IMR-90 (cell line): ENCODE data around the gene FAAP100. TPM values are rescaled to one million over a fixed set of nuclear protein-coding genes. Genes with fewer than 3 reads are reported as not detected.

Source experiments
- ATAC-seq: fragments of 200-7000 bp; cut with Tn5 transposase; 2 replicates; pipeline ENCODE4 v1.9.1; 2020; ENCODE audit warnings: low read depth, mild to moderate bottlenecking, moderate library complexity
- BruUV-seq: library from RNA; stranded (reverse); fragments of 400-500 nt; replicated peaks from 2 replicates; lab custom pipeline; 2021; lab: Mats Ljungman, UMichigan
- CTCF ChIA-PET: fragments of 300-600 bp; formaldehyde crosslinking; extraction: SDS; loops from one replicate; lab custom pipeline; 2021; ENCODE audit warnings: antibody characterized with exemption; lab: Yijun Ruan, JAX
- POLR2A ChIA-PET: fragments of 300-600 bp; sonication (Branson Sonifier 250); formaldehyde crosslinking; loops from one replicate; lab custom pipeline; 2022; ENCODE audit warnings: antibody characterized with exemption; ENCODE audit not compliant: unreplicated experiment; lab: Charles Lee
- DNase-seq: peaks from one replicate; pipeline ENCODE4 v3.0.0; 2013
- H2AFZ ChIP-seq: replicated peaks from 2 replicates; pipeline ENCODE3; 2013; ENCODE audit warnings: low read length, mild to moderate bottlenecking; ENCODE audit not compliant: poor library complexity
- H2AK5ac ChIP-seq: 2 replicates; pipeline ENCODE4 v1.6.1; 2013; ENCODE audit warnings: low read depth, low read length, inconsistent platforms
- H2AK9ac ChIP-seq: replicated peaks from 2 replicates; pipeline ENCODE3; 2013; ENCODE audit warnings: mild to moderate bottlenecking, low read depth, low read length, moderate library complexity; ENCODE audit not compliant: poor library complexity
- H2BK120ac ChIP-seq: 2 replicates; pipeline ENCODE4 v1.6.1; 2013; ENCODE audit warnings: low read depth, low read length, inconsistent platforms
- H2BK15ac ChIP-seq: 3 replicates; pipeline ENCODE4 v1.6.1; 2013; ENCODE audit warnings: low read depth, low read length, inconsistent platforms
- H2BK20ac ChIP-seq: 2 replicates; pipeline ENCODE4 v1.6.1; 2013; ENCODE audit warnings: low read depth, mild to moderate bottlenecking, inconsistent platforms, low read length, moderate library complexity
- H2BK5ac ChIP-seq: 2 replicates; pipeline ENCODE4 v1.6.1; 2013; ENCODE audit warnings: mild to moderate bottlenecking, low read depth, low read length, inconsistent platforms; ENCODE audit not compliant: poor library complexity, severe bottlenecking
- H3K14ac ChIP-seq: replicated peaks from 2 replicates; pipeline ENCODE4 v1.6.1; 2013; ENCODE audit warnings: low read depth, low read length, inconsistent platforms
- H3K18ac ChIP-seq: 2 replicates; pipeline ENCODE4 v1.6.1; 2013; ENCODE audit warnings: low read depth, low read length, control low read depth
- H3K23ac ChIP-seq: 2 replicates; pipeline ENCODE4 v1.6.1; 2013; ENCODE audit warnings: low read depth, low read length, inconsistent platforms
- H3K27ac ChIP-seq: 2 replicates; pipeline ENCODE4 v1.5.1; 2013; ENCODE audit warnings: mild to moderate bottlenecking, control low read depth, low read length; ENCODE audit not compliant: insufficient read depth
- H3K27me3 ChIP-seq: 2 replicates; pipeline ENCODE4 v1.6.1; 2013; ENCODE audit warnings: low read length; ENCODE audit not compliant: control insufficient read depth, insufficient read depth
- H3K36me3 ChIP-seq: 2 replicates; pipeline ENCODE4 v1.6.1; 2013; ENCODE audit warnings: low read length, mixed read lengths; ENCODE audit not compliant: control insufficient read depth, insufficient read depth
- H3K4ac ChIP-seq: 2 replicates; pipeline ENCODE4 v1.6.1; 2013; ENCODE audit warnings: low read depth, low read length, inconsistent platforms
- H3K4me1 ChIP-seq: 2 replicates; pipeline ENCODE4 v1.6.1; 2013; ENCODE audit warnings: low read length, mixed read lengths; ENCODE audit not compliant: control insufficient read depth, insufficient read depth
- H3K4me2 ChIP-seq: 2 replicates; pipeline ENCODE4 v1.6.1; 2013; ENCODE audit warnings: low read depth, mild to moderate bottlenecking, control low read depth, low read length, moderate library complexity
- H3K4me3 ChIP-seq: 2 replicates; pipeline ENCODE4 v1.5.1; 2013; ENCODE audit warnings: low read depth, mild to moderate bottlenecking, control low read depth, low read length, moderate library complexity; ENCODE audit not compliant: insufficient read depth
- H3K56ac ChIP-seq: 2 replicates; pipeline ENCODE4 v1.6.1; 2013; ENCODE audit warnings: low read length, inconsistent platforms; ENCODE audit not compliant: insufficient read depth; ENCODE audit errors: extremely low read depth
- H3K79me1 ChIP-seq, 2 experiments: 2 replicates each; pipeline ENCODE4 v1.6.1; 2013; ENCODE audit warnings: low read length in 2 of 2, inconsistent platforms in 1 of 2, low read depth in 1 of 2
- H3K9ac ChIP-seq: 2 replicates; pipeline ENCODE4 v1.6.1; 2013; ENCODE audit warnings: low read depth, low read length, control low read depth
- H3K9me1 ChIP-seq: 2 replicates; pipeline ENCODE4 v1.6.1; 2013; ENCODE audit warnings: low read length, inconsistent platforms; ENCODE audit not compliant: insufficient read depth
- H3K9me3 ChIP-seq: 2 replicates; pipeline ENCODE4 v1.6.1; 2013; ENCODE audit warnings: low read length; ENCODE audit not compliant: control insufficient read depth, insufficient read depth
- H4K20me1 ChIP-seq: 2 replicates; pipeline ENCODE4 v1.6.1; 2013; ENCODE audit warnings: low read length, inconsistent platforms; ENCODE audit not compliant: insufficient read depth
- H4K5ac ChIP-seq: 2 replicates; pipeline ENCODE4 v1.6.1; 2013; ENCODE audit warnings: mild to moderate bottlenecking, low read depth, low read length, control low read depth
- H4K8ac ChIP-seq, 2 experiments: 2 replicates each; pipeline ENCODE4 v1.6.1; 2013; ENCODE audit warnings: low read depth in 2 of 2, low read length in 2 of 2, control low read depth in 1 of 2, inconsistent platforms in 1 of 2
- H4K91ac ChIP-seq: 2 replicates; pipeline ENCODE4 v1.6.1; 2013; ENCODE audit warnings: low read depth, low read length, inconsistent platforms; ENCODE audit not compliant: insufficient read depth
- CEBPB ChIP-seq: IDR thresholded peaks from 2 replicates; pipeline ENCODE4 v1.6.1; 2012; ENCODE audit warnings: low read depth, low read length, improper control_type of control experiment
- CHD1 ChIP-seq: IDR thresholded peaks from 2 replicates; pipeline ENCODE4 v1.6.1; 2012; ENCODE audit warnings: low read depth, low read length, improper control_type of control experiment
- MAZ ChIP-seq: IDR thresholded peaks from 2 replicates; pipeline ENCODE4 v1.6.1; 2012; ENCODE audit warnings: low read depth, mild to moderate bottlenecking, low read length, improper control_type of control experiment, moderate library complexity, borderline replicate concordance
- MXI1 ChIP-seq: IDR thresholded peaks from 2 replicates; pipeline ENCODE4 v1.6.1; 2012; ENCODE audit warnings: low read depth, mild to moderate bottlenecking, low read length, moderate library complexity, borderline replicate concordance
- POLR2A ChIP-seq: IDR thresholded peaks from 2 replicates; pipeline ENCODE4 v1.6.1; 2012; ENCODE audit warnings: mild to moderate bottlenecking, low read depth, low read length
- RAD21 ChIP-seq: IDR thresholded peaks from 2 replicates; pipeline ENCODE4 v1.6.1; 2012; ENCODE audit warnings: low read length, improper control_type of control experiment
- RFX5 ChIP-seq: IDR thresholded peaks from 2 replicates; pipeline ENCODE4 v1.8.0; 2012; ENCODE audit warnings: low read depth, mild to moderate bottlenecking, low read length, moderate library complexity
- dilution Hi-C: fragments of 300-500 bp; cut with HindIII; formaldehyde crosslinking; loops from one replicate; pipeline ENCODE4 v1.14.3; 2018; ENCODE audit warnings: low sequenced_read_pairs; ENCODE audit not compliant: unreplicated experiment
- in situ Hi-C: fragments of 300-500 bp; cut with MboI; formaldehyde crosslinking; loops from 3 replicates; pipeline ENCODE4 v1.14.3; 2019; ENCODE audit warnings: low sequenced_read_pairs, inconsistent platforms, mixed read lengths
- intact Hi-C: fragments of 100-400 bp; cut with micrococcal nuclease; formaldehyde crosslinking; loops from 2 replicates; pipeline ENCODE4 v1.10.0; 2022
- polyA plus RNA-seq, 3 experiments: library from polyadenylated mRNA; depleted of rRNA; stranded (reverse); fragments of >200 nt; gene quantifications; 2 replicates each; pipeline ENCODE4 v1.2.3, GENCODE V29; 2012; ENCODE audit warnings: low replicate concordance in 1 of 3
- total RNA-seq: library from RNA; depleted of rRNA; stranded (reverse); fragments of >200 nt; gene quantifications from 2 replicates; pipeline ENCODE4 v1.2.3, GENCODE V29; 2012
- TF ChIP-seq, protein P1 (sequence below): conservative IDR thresholded peaks from 2 replicates; pipeline ENCODE4 v1.5.1; 2012; ENCODE audit warnings: mild to moderate bottlenecking, low read depth, low read length, improper control_type of control experiment
- TF ChIP-seq, protein P2 (sequence below): fragments of 150-350 bp; IDR thresholded peaks from 2 replicates; pipeline ENCODE4 v1.6.1; 2016; ENCODE audit warnings: low read depth, mild to moderate bottlenecking, low read length, moderate library complexity, borderline replicate concordance
- TF ChIP-seq, protein P3 (sequence below): fragments of 150-350 bp; IDR thresholded peaks from 2 replicates; pipeline ENCODE4 v1.6.1; 2017; ENCODE audit warnings: mild to moderate bottlenecking, antibody characterized with exemption, low read length, low read depth

Gene FAAP100
- total and polyA plus RNA-seq, 2 of the 4 experiments (the other 2 are of a cell fraction) = 7.9 to 24.8 TPM

DNA sequence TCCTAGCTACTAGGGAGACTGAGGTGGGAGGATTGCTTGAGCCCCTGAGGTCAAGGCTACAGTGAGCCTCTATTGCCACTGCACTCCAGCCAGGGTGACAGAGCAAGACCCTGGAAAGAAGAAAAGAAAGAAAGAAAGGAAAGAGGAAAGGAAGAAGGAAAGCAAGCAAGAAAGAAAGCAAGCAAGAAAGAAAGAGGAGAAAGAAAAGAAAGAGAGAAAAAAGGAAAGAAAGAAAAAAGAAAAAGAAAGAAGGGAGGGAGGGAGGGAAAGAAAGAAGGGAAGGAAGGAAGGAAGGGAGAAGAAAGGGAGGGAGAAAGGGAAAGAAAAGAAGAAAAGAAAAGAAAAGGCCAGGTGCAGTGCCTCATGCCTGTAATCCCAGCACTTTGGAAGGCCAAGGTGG, 48.5 kb downstream of the FAAP100 start:
- no TSS peak for BruUV-seq
- no peak overlapping the region for H2AK9ac ChIP-seq
- no peak overlapping the region for H2BK15ac ChIP-seq
- in situ Hi-C loops (no loop called here), dilution Hi-C loops (no loop called here), intact Hi-C loops (no loop called here)
- ATAC-seq = no peak
- no peak overlapping the region for H3K14ac ChIP-seq
- H3K4me3 ChIP-seq = no peak overlapping the region
- H4K20me1 ChIP-seq = peaks cover 21% of the 10 kb centered on the region
- no peak overlapping the region for H3K23ac ChIP-seq
- no peaks in the 10 kb centered on the region for H3K9me3 ChIP-seq
- POLR2A ChIA-PET = interaction anchor here (0.6 kb wide), 1 partner anchor 11 kb away, joined by 6 read pairs; no protein-coding TSS in a partner anchor
- TF ChIP-seq MAZ (no peak), POLR2A (no peak), CEBPB (no peak), RAD21 (no peak), RFX5 (no peak), MXI1 (no peak), CHD1 (no peak)
- TF ChIP-seq, protein P1, sequence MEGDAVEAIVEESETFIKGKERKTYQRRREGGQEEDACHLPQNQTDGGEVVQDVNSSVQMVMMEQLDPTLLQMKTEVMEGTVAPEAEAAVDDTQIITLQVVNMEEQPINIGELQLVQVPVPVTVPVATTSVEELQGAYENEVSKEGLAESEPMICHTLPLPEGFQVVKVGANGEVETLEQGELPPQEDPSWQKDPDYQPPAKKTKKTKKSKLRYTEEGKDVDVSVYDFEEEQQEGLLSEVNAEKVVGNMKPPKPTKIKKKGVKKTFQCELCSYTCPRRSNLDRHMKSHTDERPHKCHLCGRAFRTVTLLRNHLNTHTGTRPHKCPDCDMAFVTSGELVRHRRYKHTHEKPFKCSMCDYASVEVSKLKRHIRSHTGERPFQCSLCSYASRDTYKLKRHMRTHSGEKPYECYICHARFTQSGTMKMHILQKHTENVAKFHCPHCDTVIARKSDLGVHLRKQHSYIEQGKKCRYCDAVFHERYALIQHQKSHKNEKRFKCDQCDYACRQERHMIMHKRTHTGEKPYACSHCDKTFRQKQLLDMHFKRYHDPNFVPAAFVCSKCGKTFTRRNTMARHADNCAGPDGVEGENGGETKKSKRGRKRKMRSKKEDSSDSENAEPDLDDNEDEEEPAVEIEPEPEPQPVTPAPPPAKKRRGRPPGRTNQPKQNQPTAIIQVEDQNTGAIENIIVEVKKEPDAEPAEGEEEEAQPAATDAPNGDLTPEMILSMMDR = no peak
- TF ChIP-seq, protein P2, sequence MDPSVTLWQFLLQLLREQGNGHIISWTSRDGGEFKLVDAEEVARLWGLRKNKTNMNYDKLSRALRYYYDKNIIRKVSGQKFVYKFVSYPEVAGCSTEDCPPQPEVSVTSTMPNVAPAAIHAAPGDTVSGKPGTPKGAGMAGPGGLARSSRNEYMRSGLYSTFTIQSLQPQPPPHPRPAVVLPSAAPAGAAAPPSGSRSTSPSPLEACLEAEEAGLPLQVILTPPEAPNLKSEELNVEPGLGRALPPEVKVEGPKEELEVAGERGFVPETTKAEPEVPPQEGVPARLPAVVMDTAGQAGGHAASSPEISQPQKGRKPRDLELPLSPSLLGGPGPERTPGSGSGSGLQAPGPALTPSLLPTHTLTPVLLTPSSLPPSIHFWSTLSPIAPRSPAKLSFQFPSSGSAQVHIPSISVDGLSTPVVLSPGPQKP = no peak
- TF ChIP-seq, protein P3, sequence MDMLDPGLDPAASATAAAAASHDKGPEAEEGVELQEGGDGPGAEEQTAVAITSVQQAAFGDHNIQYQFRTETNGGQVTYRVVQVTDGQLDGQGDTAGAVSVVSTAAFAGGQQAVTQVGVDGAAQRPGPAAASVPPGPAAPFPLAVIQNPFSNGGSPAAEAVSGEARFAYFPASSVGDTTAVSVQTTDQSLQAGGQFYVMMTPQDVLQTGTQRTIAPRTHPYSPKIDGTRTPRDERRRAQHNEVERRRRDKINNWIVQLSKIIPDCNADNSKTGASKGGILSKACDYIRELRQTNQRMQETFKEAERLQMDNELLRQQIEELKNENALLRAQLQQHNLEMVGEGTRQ = no peak
- no peak for DNase-seq
- no peaks in the 10 kb centered on the region for H3K9me1 ChIP-seq
- H2AK5ac ChIP-seq = no peak overlapping the region
- no peak overlapping the region for H3K56ac ChIP-seq
- no peak overlapping the region for H2BK120ac ChIP-seq
- no peak overlapping the region for H2BK5ac ChIP-seq
- no peak overlapping the region for H3K4ac ChIP-seq
- peaks cover 0 to 3% of the 10 kb centered on the region in 2 experiments; a peak in 2 of 4 replicates for H3K79me1 ChIP-seq
- H3K36me3 ChIP-seq = peaks cover 1% of the 10 kb centered on the region
- no peak overlapping the region for H3K4me2 ChIP-seq
- no peak overlapping the region for H2AFZ ChIP-seq
- H3K9ac ChIP-seq = no peak overlapping the region
- peaks cover 8% of the 10 kb centered on the region for H3K4me1 ChIP-seq
- H3K27me3 ChIP-seq = no peaks in the 10 kb centered on the region; the same call in 1 of the 2 replicates
- no peak overlapping the region for H3K27ac ChIP-seq
- no peak overlapping the region for H3K18ac ChIP-seq
- no peak overlapping the region for H2BK20ac ChIP-seq
- CTCF ChIA-PET = no interaction called here
- no peak overlapping the region for H4K5ac ChIP-seq
- H4K8ac ChIP-seq = no peak overlapping the region
- no peak overlapping the region for H4K91ac ChIP-seq
